Measurements from ENCODE around the gene GRIK3.

DNA sequence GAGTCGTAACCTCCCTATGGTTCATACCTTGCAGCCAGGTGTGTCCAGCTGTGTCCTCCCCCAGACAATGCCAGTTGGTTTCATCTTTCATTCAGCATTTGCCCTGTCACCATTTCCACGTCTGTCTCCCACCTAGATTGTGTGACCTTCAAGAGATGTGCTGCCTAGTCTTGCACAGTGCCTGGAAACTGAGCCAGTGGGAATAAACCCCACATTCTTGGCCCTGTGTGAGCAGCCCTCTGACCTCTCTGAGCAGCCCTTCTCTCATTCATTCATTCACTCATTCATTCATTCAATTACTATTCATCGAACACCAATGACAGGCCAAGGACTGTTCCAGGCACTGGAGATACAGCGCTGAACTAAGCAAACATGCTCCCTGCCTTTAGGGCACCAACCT lies 115.7 kb downstream of the GRIK3 start:
- no peak for TF ChIP-seq NR2C2 (CRISPR knock-in tag; IDR thresholded peaks at IDR 0.05)
- TF ChIP-seq TEAD4 (CRISPR knock-in tag; IDR thresholded peaks at IDR 0.05) = no peak
- TF ChIP-seq, protein P1, sequence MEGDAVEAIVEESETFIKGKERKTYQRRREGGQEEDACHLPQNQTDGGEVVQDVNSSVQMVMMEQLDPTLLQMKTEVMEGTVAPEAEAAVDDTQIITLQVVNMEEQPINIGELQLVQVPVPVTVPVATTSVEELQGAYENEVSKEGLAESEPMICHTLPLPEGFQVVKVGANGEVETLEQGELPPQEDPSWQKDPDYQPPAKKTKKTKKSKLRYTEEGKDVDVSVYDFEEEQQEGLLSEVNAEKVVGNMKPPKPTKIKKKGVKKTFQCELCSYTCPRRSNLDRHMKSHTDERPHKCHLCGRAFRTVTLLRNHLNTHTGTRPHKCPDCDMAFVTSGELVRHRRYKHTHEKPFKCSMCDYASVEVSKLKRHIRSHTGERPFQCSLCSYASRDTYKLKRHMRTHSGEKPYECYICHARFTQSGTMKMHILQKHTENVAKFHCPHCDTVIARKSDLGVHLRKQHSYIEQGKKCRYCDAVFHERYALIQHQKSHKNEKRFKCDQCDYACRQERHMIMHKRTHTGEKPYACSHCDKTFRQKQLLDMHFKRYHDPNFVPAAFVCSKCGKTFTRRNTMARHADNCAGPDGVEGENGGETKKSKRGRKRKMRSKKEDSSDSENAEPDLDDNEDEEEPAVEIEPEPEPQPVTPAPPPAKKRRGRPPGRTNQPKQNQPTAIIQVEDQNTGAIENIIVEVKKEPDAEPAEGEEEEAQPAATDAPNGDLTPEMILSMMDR (IDR thresholded peaks at IDR 0.05) = no peak
- TF ChIP-seq, protein P2, sequence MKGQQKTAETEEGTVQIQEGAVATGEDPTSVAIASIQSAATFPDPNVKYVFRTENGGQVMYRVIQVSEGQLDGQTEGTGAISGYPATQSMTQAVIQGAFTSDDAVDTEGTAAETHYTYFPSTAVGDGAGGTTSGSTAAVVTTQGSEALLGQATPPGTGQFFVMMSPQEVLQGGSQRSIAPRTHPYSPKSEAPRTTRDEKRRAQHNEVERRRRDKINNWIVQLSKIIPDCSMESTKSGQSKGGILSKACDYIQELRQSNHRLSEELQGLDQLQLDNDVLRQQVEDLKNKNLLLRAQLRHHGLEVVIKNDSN (CRISPR knock-in tag; IDR thresholded peaks at IDR 0.05) = no peak
- TF ChIP-seq, protein P3, sequence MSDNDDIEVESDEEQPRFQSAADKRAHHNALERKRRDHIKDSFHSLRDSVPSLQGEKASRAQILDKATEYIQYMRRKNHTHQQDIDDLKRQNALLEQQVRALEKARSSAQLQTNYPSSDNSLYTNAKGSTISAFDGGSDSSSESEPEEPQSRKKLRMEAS (CRISPR knock-in tag; IDR thresholded peaks at IDR 0.05) = no peak
- no peak for TF ChIP-seq NR3C1 (CRISPR knock-in tag; conservative IDR thresholded peaks at IDR 0.05; ENCODE audit: low read depth)

All from WTC11 (cell line).